Heart right ventricle (tissue), 16 donors: Measurements from ENCODE around the gene CD302. TPM values are rescaled to one million over a fixed set of nuclear protein-coding genes. Genes with fewer than 3 reads are reported as not detected.
A peak's percentile ranks its signal among the peaks of the same experiment; 100 is the strongest.

Experiments used
- ATAC-seq, 8 donors: fragments of 200-7000 bp; cut with Tn5 transposase; one replicate each; pipeline ENCODE4 v1.9.1; 2020; ENCODE audit warnings: mild to moderate bottlenecking in 8 of 8, moderate library complexity in 8 of 8, moderate number of reproducible peaks in 1 of 8
- DNase-seq, 2 donors: peaks; one replicate each; pipeline ENCODE4 v3.0.0-alpha.2; 2020
- H3K27ac ChIP-seq, 10 donors: fragments of 200-600 bp; sonication (generic) in 2 of 10; one replicate each; pipeline versions ENCODE4 v1.5.0 to v1.8.0; 2020 to 2022; ENCODE audit warnings: mild to moderate bottlenecking in 3 of 10
- H3K27me3 ChIP-seq, 7 donors: fragments of 200-600 bp; one replicate each; pipeline ENCODE4 v1.8.0; 2021 to 2022; ENCODE audit warnings: mild to moderate bottlenecking in 2 of 7
- H3K36me3 ChIP-seq, 9 donors: fragments of 200-600 bp; sonication (generic) in 1 of 9; one replicate each; pipeline versions ENCODE4 v1.5.0 to v1.8.0; 2020 to 2022; ENCODE audit warnings: mild to moderate bottlenecking in 2 of 9
- H3K4me1 ChIP-seq, 9 donors: fragments of 200-600 bp; sonication (generic) in 1 of 9; one replicate each; pipeline versions ENCODE4 v1.5.0 to v1.8.0; 2020 to 2022; ENCODE audit warnings: mild to moderate bottlenecking in 4 of 9
- H3K4me3 ChIP-seq, 10 donors: fragments of 200-600 bp; sonication (generic) in 2 of 10; one replicate each; pipeline versions ENCODE4 v1.5.0 to v1.8.0; 2020 to 2022; ENCODE audit warnings: mild to moderate bottlenecking in 7 of 10, moderate library complexity in 2 of 10
- H3K9me3 ChIP-seq, 11 donors: fragments of 200-600 bp in 10 of 11; sonication (generic) in 2 of 11; one replicate each; pipeline versions ENCODE4 v1.5.0 to v1.8.0; 2013 to 2022; ENCODE audit warnings: mild to moderate bottlenecking in 2 of 11, control low read depth in 1 of 11, moderate library complexity in 1 of 11
- CTCF ChIP-seq, 9 donors: fragments of 200-600 bp; sonication (generic) in 2 of 9; IDR thresholded peaks; one replicate each; pipeline versions ENCODE4 v1.5.0 to v1.8.0; 2021 to 2022; ENCODE audit warnings: antibody characterized with exemption in 9 of 9, mild to moderate bottlenecking in 5 of 9, moderate library complexity in 1 of 9
- WGBS, 2 donors: extraction: QIAGEN DNeasy Blood & Tissue Kit; methylation state at CpG; one replicate each; pipeline ENCODE4 v1.1.7; 2013; ENCODE audit warnings: inconsistent platforms in 1 of 2; 5-methylcytosine and 5-hydroxymethylcytosine counted together
- intact Hi-C, 10 donors: fragments of 100-400 bp; cut with DNase I; formaldehyde crosslinking; loops; one replicate each; pipeline versions ENCODE4 v1.11.1 to v1.14.2; 2022
- polyA plus RNA-seq, 2 donors: library from polyadenylated mRNA; stranded (reverse); fragments of 200-250 nt; gene quantifications; one replicate each; pipeline ENCODE4 v1.2.3, GENCODE V29; 2013
- total RNA-seq, 10 donors: library from RNA; stranded (reverse); fragmentation: NEBNext Ultra II Directional in 3 of 10; extraction: Animal tissue kit (Norgen Biotek cat#: 25700) in 3 of 10; gene quantifications; one replicate each; pipeline versions ENCODE4 v1.2.1 to v1.2.4, GENCODE V29; 2021 to 2023
- donor health status: Arrhythmogenic right ventricular cardiomyopathy.
- donor health status: ischemic (EF 13 %, LVEDD 7.1; RV severe dilation, severe dysfunction).
- donor health status: healthy with polysubstance abuse.
- donor health status: DM: no; HTN: yes; CAD: no.
- donor health status: DM: no; HTN: no; CAD: no.
- donor health status: ischemic (EF 25% LVEDD 6.9; RV normal size, moderate dysfunction).
- donor health status: ischemic (EF 25% LVEDD 5.7; RV mildly dilated, moderate dysfunction).
- donor health status: healthy.
- donor health status: DM: yes; HTN: yes; CAD: no.
- donor health status: Ischemic cardiomyopathy.
- donor health status: ischemic (EF 35%, LVEDD 5.7; RV mildly dilated, moderate dysfunction).
- donor health status: nonischemic (EF 11% LVEDD 7.7; RV severe dilation, severe dysfunction).
- donor health status: DM: yes; HTN: yes; CAD: no.
- donor health status: PGD.
- donor health status: ischemic (EF 29% LVEDD 5.4; RV normal size, mild dysfunction).
- donor health status: nonischemic (EF 23%, LVEDD 6.1; RV moderate dilation, normal function).

CD302 gene
- total and polyA plus RNA-seq, 12 donors, result 5.8 to 25.2 (median 12.8) TPM

GRCh38 chr2:159755788-159756187 is 42.2 kb downstream of the CD302 start:
- Histone ChIP-seq H3K36me3 (peaks cover 0 to 99% (median 37%) of the 10 kb centered on the region in 9 donors), H3K27me3 (no peaks in the 10 kb centered on the region), H3K9me3 (no peaks in the 10 kb centered on the region), H3K27ac (peak overlapping the region in 5 of 10 donors; percentile 1 to 56 (median 21)), H3K4me1 (peaks cover 0 to 65% (median 46%) of the 10 kb centered on the region in 9 donors), H3K4me3 (no peak overlapping the region)
- intact Hi-C loops, result loop anchor here in 2 of 10 donors (5.0 kb wide), 2 partner anchors 33 to 38 kb away; no protein-coding TSS in a partner anchor
- ATAC-seq, result peak in 3 of 8 donors; percentile 31 to 63 (median 43)
- no peak for DNase-seq
- TF ChIP-seq CTCF (IDR thresholded peaks at IDR 0.05), result peak in 4 of 9 donors; percentile 9 to 36 (median 23)

- no peaks in the 10 kb centered on the region for H3K9me3 ChIP-seq
- ATAC-seq, result peak in 4 of 8 donors; percentile 38 to 62 (median 58)
- H3K36me3 ChIP-seq, result peaks cover 0 to 99% (median 32%) of the 10 kb centered on the region in 9 donors
- peak overlapping the region in 5 of 10 donors; percentile 21 to 61 (median 55) for H3K27ac ChIP-seq
- no peak overlapping the region for H3K4me3 ChIP-seq
- H3K27me3 ChIP-seq, result no peaks in the 10 kb centered on the region
- DNase-seq, result no peak
- no peak for TF ChIP-seq CTCF (IDR thresholded peaks at IDR 0.05)
- intact Hi-C loops, result loop anchor here in 2 of 10 donors (5.0 kb wide), 2 partner anchors 33 to 38 kb away; no protein-coding TSS in a partner anchor
- peaks cover 0 to 65% (median 49%) of the 10 kb centered on the region in 9 donors for H3K4me1 ChIP-seq
- 63 to 67% methylated on average over 2 of the region's 2 CpGs for WGBS, 2 donors
Observed at GRCh38 chr2:159755014-159755413, 43.0 kb downstream of the CD302 start.

- WGBS, 2 donors, result 45 to 54% methylated on average over 4 of the region's 4 CpGs
- peaks cover 0 to 99% (median 34%) of the 10 kb centered on the region in 9 donors for H3K36me3 ChIP-seq
- intact Hi-C loops, result no loop called here
- no peaks in the 10 kb centered on the region for H3K9me3 ChIP-seq
- peak overlapping the region in 7 of 10 donors; percentile 17 to 61 (median 48) for H3K27ac ChIP-seq
- H3K4me3 ChIP-seq, result no peak overlapping the region
- TF ChIP-seq CTCF (IDR thresholded peaks at IDR 0.05), result no peak
- no peaks in the 10 kb centered on the region for H3K27me3 ChIP-seq
- peaks cover 0 to 64% (median 49%) of the 10 kb centered on the region in 9 donors for H3K4me1 ChIP-seq
- ATAC-seq (peak in 6 of 8 donors; percentile 12 to 65 (median 29)), DNase-seq (no peak)
Observed at GRCh38 chr2:159753797-159754196, 44.2 kb downstream of the CD302 start.

GRCh38 chr2:159750873-159751272 is 47.1 kb downstream of the CD302 start:
- ATAC-seq, result no peak
- no peaks in the 10 kb centered on the region for H3K9me3 ChIP-seq
- H3K36me3 ChIP-seq, result peaks cover 0 to 99% (median 47%) of the 10 kb centered on the region in 9 donors
- no peak for DNase-seq
- H3K4me1 ChIP-seq, result peaks cover 0 to 50% (median 36%) of the 10 kb centered on the region in 9 donors
- H3K27ac ChIP-seq, result no peak overlapping the region
- no peak for TF ChIP-seq CTCF (IDR thresholded peaks at IDR 0.05)
- no peaks in the 10 kb centered on the region for H3K27me3 ChIP-seq
- intact Hi-C loops, result no loop called here
- no peak overlapping the region for H3K4me3 ChIP-seq
- 43 to 68% methylated on average over 1 of the region's 1 CpG for WGBS, 2 donors
